ENCODE data around the gene SLFN11.

GRCh38 chr17:35315283-35315682, 58.1 kb downstream of the SLFN11 start:
- TF ChIP-seq CTCF (IDR thresholded peaks at IDR 0.05; ENCODE audit: low read length) (no peak), EZH2 (IDR thresholded peaks at IDR 0.05; ENCODE audit: borderline replicate concordance, low read length) (no peak)
